RWPE1 (cell line): Measurements from ENCODE around the gene WDR76.
A peak's percentile ranks its signal among the peaks of the same experiment; 100 is the strongest.

Experiments used
- CTCF ChIA-PET: fragments of 350-600 bp; sonication (Branson Sonifier 250); formaldehyde crosslinking; extraction: SDS; loops from one replicate; lab custom pipeline; 2021; lab: Yijun Ruan, JAX
- POLR2A ChIA-PET: fragments of 400-600 bp; formaldehyde crosslinking; extraction: SDS; loops from one replicate; lab custom pipeline; 2020; ENCODE audit warnings: antibody characterized with exemption; ENCODE audit not compliant: low non-redundant PET; lab: Yijun Ruan, JAX
- DNase-seq: peaks from one replicate; pipeline ENCODE4 v3.0.0; 2012; ENCODE audit warnings: low spot score
- H3K27ac ChIP-seq: fragments of 450-650 bp; 2 replicates; pipeline ENCODE4 v1.5.1; 2017
- TF ChIP-seq, protein P1 (sequence below): fragments of 450-650 bp; conservative IDR thresholded peaks from 2 replicates; pipeline ENCODE4 v1.5.1; 2017; ENCODE audit warnings: low read depth, mild to moderate bottlenecking

WDR76 gene

GRCh38 chr15:43911235-43911781 is 84.5 kb downstream of the WDR76 start:
- no peak overlapping the region; the same call in 1 of the 2 replicates for H3K27ac ChIP-seq
- ChIA-PET POLR2A (no interaction called here), CTCF (no interaction called here)
- DNase-seq: no peak
- TF ChIP-seq, protein P1, sequence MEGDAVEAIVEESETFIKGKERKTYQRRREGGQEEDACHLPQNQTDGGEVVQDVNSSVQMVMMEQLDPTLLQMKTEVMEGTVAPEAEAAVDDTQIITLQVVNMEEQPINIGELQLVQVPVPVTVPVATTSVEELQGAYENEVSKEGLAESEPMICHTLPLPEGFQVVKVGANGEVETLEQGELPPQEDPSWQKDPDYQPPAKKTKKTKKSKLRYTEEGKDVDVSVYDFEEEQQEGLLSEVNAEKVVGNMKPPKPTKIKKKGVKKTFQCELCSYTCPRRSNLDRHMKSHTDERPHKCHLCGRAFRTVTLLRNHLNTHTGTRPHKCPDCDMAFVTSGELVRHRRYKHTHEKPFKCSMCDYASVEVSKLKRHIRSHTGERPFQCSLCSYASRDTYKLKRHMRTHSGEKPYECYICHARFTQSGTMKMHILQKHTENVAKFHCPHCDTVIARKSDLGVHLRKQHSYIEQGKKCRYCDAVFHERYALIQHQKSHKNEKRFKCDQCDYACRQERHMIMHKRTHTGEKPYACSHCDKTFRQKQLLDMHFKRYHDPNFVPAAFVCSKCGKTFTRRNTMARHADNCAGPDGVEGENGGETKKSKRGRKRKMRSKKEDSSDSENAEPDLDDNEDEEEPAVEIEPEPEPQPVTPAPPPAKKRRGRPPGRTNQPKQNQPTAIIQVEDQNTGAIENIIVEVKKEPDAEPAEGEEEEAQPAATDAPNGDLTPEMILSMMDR: no peak

DNA sequence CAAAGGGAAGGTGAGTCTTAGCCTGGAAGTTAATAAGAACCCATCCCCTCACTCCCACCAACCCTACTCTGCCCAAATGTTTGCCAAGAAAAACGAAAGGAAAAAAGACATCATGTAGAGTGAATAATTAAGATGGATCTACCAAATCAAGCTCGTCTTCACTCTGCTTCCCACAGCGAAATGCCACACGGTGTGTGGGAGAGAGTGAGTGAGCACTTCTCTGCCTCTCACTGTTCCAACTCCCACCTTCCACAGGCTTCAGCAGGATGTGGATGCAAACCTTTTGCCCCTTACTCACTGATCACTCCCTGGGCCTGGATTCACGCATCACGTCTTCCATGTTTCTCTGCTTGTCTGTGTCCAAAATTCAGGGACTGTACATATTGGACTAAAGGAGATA is 85.4 kb downstream of the WDR76 start:
- TF ChIP-seq, protein P1: no peak
- peak overlapping the region; percentile 29; the same call in 1 of the 2 replicates for H3K27ac ChIP-seq
- DNase-seq: no peak
- POLR2A ChIA-PET: no interaction called here
- CTCF ChIA-PET: no interaction called here

DNA sequence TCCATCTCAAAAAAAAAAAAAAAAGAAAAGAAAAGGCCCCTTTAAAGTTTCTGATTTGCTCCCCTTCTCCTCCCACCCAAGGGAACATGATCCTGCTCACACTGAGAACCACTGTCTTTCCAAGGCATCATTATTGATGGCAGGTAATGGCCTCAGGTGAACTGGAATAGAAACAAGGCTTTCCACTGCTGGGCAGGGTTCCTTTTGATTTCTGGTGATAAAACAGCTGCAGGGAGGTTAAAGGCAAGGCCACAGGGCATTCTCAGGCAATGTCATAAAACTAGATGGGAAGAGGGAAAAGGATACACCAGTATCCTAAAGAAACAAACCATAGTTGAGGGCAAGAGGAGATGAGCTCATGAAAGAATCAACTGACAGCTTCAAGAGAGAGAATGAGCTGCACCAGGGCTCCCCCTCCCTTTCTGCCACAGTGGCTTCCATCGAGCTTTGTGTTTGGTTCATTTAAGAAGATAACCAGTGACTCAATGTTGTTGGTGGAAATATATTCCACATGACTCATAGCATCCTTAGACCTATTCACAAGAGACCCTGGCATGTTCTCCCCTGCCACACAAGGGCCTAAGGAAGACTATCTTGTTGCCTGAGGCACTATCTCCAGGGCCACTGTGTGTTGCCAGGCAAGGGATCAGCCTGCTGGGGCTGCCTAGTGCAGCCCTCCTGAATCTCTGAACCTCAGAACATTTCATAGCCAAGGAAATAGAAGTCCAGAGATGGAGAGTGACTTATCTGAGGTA is 86.4 kb downstream of the WDR76 start:
- POLR2A ChIA-PET: no interaction called here

GRCh38 chr15:43913941-43914340 is 87.1 kb downstream of the WDR76 start:
- H3K27ac ChIP-seq: no peak overlapping the region
- POLR2A ChIA-PET: no interaction called here
- CTCF ChIA-PET: interaction anchor here (0.7 to 0.8 kb wide), 3 partner anchors 10 to 272 kb away, joined by 3 read pairs; no protein-coding TSS in a partner anchor
- no peak for DNase-seq
- TF ChIP-seq, protein P1: no peak

More for the DNA sequence above, 86.4 kb downstream of the WDR76 start:
- peak overlapping the region; percentile 40; the same call in 1 of the 2 replicates for H3K27ac ChIP-seq
- DNase-seq: peak; percentile 93
- TF ChIP-seq, protein P1: no peak
- CTCF ChIA-PET: interaction anchor here (0.7 kb wide), 1 partner anchor 624 kb away, joined by 4 read pairs; the partner anchor contains the start of gene EIF3J

GRCh38 chr15:43915631-43916325 is 89.0 kb downstream of the WDR76 start:
- no peak for DNase-seq
- ChIA-PET CTCF (no interaction called here), POLR2A (no interaction called here)
- TF ChIP-seq, protein P1: no peak
- H3K27ac ChIP-seq: no peak overlapping the region

DNA sequence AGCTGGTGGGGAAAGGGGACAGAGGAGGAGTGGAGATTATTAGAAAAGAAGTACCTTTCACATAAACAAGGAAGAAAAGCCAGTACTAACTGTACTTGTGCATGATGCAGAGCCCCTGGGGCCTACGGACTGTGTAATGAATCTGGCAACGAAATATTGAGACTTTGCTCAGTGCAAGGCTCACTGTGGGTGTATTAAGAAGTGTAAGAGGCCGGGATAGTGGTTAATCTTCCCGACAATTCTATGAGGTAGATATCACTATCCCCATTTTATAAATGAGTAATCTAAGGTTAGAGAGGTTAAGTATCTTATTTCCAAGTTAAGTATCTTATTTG is 89.5 kb downstream of the WDR76 start:
- CTCF ChIA-PET: no interaction called here

More for the DNA sequence above, 89.5 kb downstream of the WDR76 start:
- no peak for DNase-seq
- no peak overlapping the region for H3K27ac ChIP-seq
- TF ChIP-seq, protein P1: no peak
- POLR2A ChIA-PET: no interaction called here
